ENCODE data around the gene LAMC1.

LAMC1 gene

DNA sequence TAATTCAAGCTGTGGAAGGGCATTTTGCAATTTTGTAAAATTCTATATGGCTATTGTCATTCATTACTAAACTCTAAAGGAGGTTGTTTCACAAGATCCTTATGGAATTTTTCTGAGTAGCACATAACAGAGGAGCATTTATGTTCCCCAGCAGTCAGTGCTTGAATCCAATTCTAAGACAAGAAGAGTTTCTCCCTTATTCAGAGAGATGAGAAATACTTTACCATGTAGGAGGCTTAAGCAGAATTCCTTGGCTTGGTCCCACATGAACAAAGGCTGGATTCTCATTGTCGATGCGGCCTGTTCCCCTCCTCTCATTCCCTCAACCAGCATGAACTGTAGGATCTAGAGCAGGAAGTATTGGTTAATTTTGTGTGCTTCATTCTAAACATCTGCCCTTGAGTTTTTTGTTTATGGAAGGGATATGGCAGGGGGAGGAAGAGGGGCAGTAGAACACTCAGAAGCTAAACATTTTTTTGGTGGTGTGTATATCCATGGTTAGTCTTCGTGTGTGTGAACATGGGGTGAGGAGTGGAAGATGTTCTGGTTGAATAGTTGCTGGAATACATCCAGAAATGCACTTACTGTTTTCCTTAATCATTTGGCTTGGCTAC, 74.3 kb downstream of the LAMC1 start:
- H3K4me3 ChIP-seq (ENCODE audit: low read length): no peak overlapping the region
- TF ChIP-seq CTCF (conservative IDR thresholded peaks at IDR 0.05; ENCODE audit: low read depth, low read length): no peak
- DNase-seq (ENCODE audit: low read depth): no peak

DNA sequence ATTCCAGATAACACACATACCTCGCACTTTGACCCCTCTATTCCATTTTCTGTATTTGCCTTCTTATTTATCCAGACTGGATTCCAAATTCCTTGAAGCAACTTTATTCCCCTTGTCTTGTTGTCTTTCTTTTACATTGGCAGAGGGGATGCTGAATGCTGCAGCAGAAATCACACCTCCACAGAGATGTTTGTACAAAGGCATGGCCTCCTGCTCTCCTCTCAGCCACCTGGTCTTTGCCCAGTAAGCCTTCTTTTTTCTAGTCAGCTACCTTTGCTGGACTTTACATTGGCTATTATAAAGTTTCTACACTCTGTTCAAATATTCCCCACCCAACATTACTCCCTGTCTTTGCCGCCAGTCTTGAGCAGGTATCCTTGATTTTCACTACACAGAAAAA, 75.1 kb downstream of the LAMC1 start:
- DNase-seq (ENCODE audit: low read depth): no peak
- H3K4me3 ChIP-seq (ENCODE audit: low read length): no peak overlapping the region
- no peak for TF ChIP-seq CTCF (conservative IDR thresholded peaks at IDR 0.05; ENCODE audit: low read depth, low read length)

DNA sequence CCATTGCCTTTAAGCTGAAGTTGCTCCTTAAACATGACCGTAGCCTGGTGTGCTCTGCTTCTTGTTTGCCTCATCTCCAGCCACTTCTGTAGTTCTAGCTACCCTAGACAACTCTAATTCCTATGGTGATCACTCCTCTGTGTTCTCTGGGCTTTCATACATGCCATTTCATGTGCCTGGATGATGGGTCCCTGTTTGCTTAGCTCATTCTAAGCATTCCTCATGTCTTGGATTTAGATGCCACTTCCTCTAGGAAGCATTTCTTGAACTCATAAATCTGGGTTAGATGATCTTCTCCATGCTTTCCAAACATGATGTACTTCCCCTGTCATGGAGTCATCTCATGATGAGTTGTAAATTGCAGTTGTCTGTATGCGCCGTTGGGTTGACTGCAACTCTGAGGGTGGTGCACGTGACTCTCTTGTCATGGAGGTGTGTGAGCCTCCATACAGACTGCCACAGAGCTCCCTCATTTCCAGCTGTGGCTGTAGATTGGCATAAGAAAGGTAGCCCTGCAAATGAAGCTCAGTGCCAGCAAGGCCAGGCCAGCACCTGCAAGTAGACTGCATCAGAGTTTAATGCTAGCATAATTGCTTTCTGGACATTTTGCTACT, 77.2 kb downstream of the LAMC1 start:
- no peak for TF ChIP-seq CTCF (conservative IDR thresholded peaks at IDR 0.05; ENCODE audit: low read depth, low read length)
- DNase-seq (ENCODE audit: low read depth): no peak

GRCh38 chr1:183101081-183101480, 77.9 kb downstream of the LAMC1 start:
- DNase-seq (ENCODE audit: low read depth): no peak
- no peak overlapping the region for H3K4me3 ChIP-seq (ENCODE audit: low read length)
- no peak for TF ChIP-seq CTCF (conservative IDR thresholded peaks at IDR 0.05; ENCODE audit: low read depth, low read length)

More for the DNA sequence above, 77.2 kb downstream of the LAMC1 start:
- no peak overlapping the region for H3K4me3 ChIP-seq (ENCODE audit: low read length)

- no peak for DNase-seq (ENCODE audit: low read depth)
- no peak for TF ChIP-seq CTCF (conservative IDR thresholded peaks at IDR 0.05; ENCODE audit: low read depth, low read length)
Observed at GRCh38 chr1:183101841-183102276, 78.6 kb downstream of the LAMC1 start.

DNA sequence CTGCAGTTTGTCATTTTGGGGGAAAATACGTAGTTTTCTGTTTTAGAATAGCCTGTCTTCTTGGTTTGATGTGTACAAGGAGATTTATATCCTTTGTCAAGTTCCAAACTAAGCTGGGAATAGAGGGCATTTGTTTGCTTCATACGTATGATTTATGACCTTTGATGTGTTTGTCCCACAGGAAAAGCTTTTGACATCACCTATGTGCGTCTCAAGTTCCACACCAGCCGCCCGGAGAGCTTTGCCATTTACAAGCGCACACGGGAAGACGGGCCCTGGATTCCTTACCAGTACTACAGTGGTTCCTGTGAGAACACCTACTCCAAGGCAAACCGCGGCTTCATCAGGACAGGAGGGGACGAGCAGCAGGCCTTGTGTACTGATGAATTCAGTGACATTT, 79.9 kb downstream of the LAMC1 start:
- no peak for DNase-seq (ENCODE audit: low read depth)
- no peak overlapping the region for H3K4me3 ChIP-seq (ENCODE audit: low read length)
- no peak for TF ChIP-seq CTCF (conservative IDR thresholded peaks at IDR 0.05; ENCODE audit: low read depth, low read length)

More at GRCh38 chr1:183101841-183102276, 78.6 kb downstream of the LAMC1 start:
- H3K4me3 ChIP-seq (ENCODE audit: low read length): no peak overlapping the region

GRCh38 chr1:183103577-183103976, 80.4 kb downstream of the LAMC1 start:
- DNase-seq (ENCODE audit: low read depth): no peak
- no peak overlapping the region for H3K4me3 ChIP-seq (ENCODE audit: low read length)
- TF ChIP-seq CTCF (conservative IDR thresholded peaks at IDR 0.05; ENCODE audit: low read depth, low read length): no peak

Data from retinal pigment epithelial cell (primary cell).